Keratinocyte (primary cell): ENCODE data around the gene RASAL3.

Experiments
- EZH2 ChIP-seq: IDR thresholded peaks from one replicate; pipeline ENCODE4 v1.6.1; 2012; ENCODE audit warnings: inconsistent platforms, mild to moderate bottlenecking, low read length, moderate library complexity
- TF ChIP-seq, protein P1 (sequence below), 3 experiments: IDR thresholded peaks in 1 of 3; conservative IDR thresholded peaks in 1 of 3; optimal IDR thresholded peaks in 1 of 3; 2 replicates in 2 of 3; 3 replicates in 1 of 3; pipeline versions ENCODE3 to v1.5.1; 2011; ENCODE audit warnings: low read length in 3 of 3, mild to moderate bottlenecking in 3 of 3, moderate library complexity in 2 of 3, control low read depth in 1 of 3, inconsistent platforms in 1 of 3; ENCODE audit not compliant: insufficient read depth in 2 of 3; ENCODE audit errors: extremely low read depth in 1 of 3

DNA sequence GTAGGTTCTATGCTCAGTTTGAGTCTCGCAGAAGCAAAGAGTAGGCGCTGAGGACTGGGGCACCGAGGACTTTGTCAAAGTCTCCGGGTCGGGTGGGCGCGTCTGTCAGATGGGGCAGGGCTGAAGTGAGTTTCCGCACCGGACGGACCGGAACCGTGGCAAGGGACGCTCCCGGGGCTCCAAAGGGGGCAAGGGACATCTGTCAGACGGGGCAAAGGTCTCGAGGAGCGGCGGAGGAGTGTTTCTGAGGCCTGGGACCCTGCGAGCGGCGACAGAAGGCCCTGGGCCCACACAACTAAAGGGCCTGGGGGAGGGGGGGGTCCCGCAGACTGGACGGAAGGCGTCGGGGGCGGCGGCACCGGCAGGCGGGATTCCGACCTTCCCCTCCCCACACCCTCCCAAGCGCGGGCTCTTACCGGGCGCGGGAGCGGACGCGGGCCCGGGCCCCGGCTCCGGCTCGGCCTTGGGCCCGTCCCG is 32.3 kb downstream of the RASAL3 start:
- TF ChIP-seq, protein P1, sequence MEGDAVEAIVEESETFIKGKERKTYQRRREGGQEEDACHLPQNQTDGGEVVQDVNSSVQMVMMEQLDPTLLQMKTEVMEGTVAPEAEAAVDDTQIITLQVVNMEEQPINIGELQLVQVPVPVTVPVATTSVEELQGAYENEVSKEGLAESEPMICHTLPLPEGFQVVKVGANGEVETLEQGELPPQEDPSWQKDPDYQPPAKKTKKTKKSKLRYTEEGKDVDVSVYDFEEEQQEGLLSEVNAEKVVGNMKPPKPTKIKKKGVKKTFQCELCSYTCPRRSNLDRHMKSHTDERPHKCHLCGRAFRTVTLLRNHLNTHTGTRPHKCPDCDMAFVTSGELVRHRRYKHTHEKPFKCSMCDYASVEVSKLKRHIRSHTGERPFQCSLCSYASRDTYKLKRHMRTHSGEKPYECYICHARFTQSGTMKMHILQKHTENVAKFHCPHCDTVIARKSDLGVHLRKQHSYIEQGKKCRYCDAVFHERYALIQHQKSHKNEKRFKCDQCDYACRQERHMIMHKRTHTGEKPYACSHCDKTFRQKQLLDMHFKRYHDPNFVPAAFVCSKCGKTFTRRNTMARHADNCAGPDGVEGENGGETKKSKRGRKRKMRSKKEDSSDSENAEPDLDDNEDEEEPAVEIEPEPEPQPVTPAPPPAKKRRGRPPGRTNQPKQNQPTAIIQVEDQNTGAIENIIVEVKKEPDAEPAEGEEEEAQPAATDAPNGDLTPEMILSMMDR (optimal IDR thresholded peaks at IDR 0.05 in 1 of 3, IDR thresholded peaks at IDR 0.05 in 1 of 3, conservative IDR thresholded peaks at IDR 0.05 in 1 of 3; ENCODE audit: extremely low read depth in 1 of 3, insufficient read depth in 2 of 3, low read length in 3 of 3), result no peak
- TF ChIP-seq EZH2, result no peak
